CD8-positive, alpha-beta memory T cell (primary cell): Measurements from ENCODE around the gene DAP3. TPM values are rescaled to one million over a fixed set of nuclear protein-coding genes. Genes with fewer than 3 reads are reported as not detected.
"Not testable (repeated sequence)": the region's sequence is repeated elsewhere in the genome, so short reads cannot be mapped to it uniquely, and the experiment has no call there.

Experiments
- CTCF ChIA-PET: fragments of 350-600 bp; sonication (Branson Sonifier 250); formaldehyde crosslinking; loops from one replicate; lab custom pipeline; 2021; ENCODE audit warnings: antibody characterized with exemption; lab: Charles Lee
- POLR2A ChIA-PET: fragments of 350-600 bp; sonication (Branson Sonifier 250); formaldehyde crosslinking; loops from one replicate; lab custom pipeline; 2021; ENCODE audit warnings: antibody characterized with exemption; lab: Charles Lee
- DNase-seq, 5 donors: peaks; one replicate each; pipeline versions ENCODE4 v3.0.0 to v3.0.0-alpha.2; 2020 to 2022; ENCODE audit warnings: mixed read lengths in 1 of 5
- H3K27ac ChIP-seq: one replicate; pipeline ENCODE4 v1.7.0; 2013; ENCODE audit warnings: low read depth, mild to moderate bottlenecking, low read length, moderate library complexity
- H3K27me3 ChIP-seq: 2 replicates; pipeline ENCODE4 v1.7.0; 2013; ENCODE audit warnings: low read length, mild to moderate bottlenecking; ENCODE audit not compliant: insufficient read depth, poor library complexity, severe bottlenecking
- H3K36me3 ChIP-seq: 2 replicates; pipeline ENCODE4 v1.7.0; 2013; ENCODE audit warnings: mild to moderate bottlenecking, low read length, moderate library complexity; ENCODE audit not compliant: insufficient read depth
- H3K4me1 ChIP-seq: 2 replicates; pipeline ENCODE4 v1.7.0; 2013; ENCODE audit warnings: mild to moderate bottlenecking, low read length, moderate library complexity; ENCODE audit not compliant: insufficient read depth
- H3K4me3 ChIP-seq: 2 replicates; pipeline ENCODE4 v1.7.0; 2013; ENCODE audit warnings: mild to moderate bottlenecking, low read length
- H3K9me3 ChIP-seq: 2 replicates; pipeline ENCODE4 v1.7.0; 2013; ENCODE audit warnings: mild to moderate bottlenecking, low read length
- H3K27ac Mint-ChIP-seq, 8 donors: one replicate each; pipeline ENCODE4 v1.8.0; 2020 to 2021; ENCODE audit warnings: mixed read lengths in 8 of 8, mild to moderate bottlenecking in 6 of 8, inconsistent platforms in 3 of 8, moderate library complexity in 3 of 8
- H3K27me3 Mint-ChIP-seq, 2 donors: one replicate each; pipeline ENCODE4 v1.8.0; 2020 to 2021; ENCODE audit warnings: mixed read lengths in 2 of 2, mild to moderate bottlenecking in 1 of 2, moderate library complexity in 1 of 2
- H3K36me3 Mint-ChIP-seq, 3 donors: one replicate each; pipeline ENCODE4 v1.8.0; 2020 to 2021; ENCODE audit warnings: mixed read lengths in 3 of 3, inconsistent platforms in 1 of 3, mild to moderate bottlenecking in 1 of 3
- H3K4me1 Mint-ChIP-seq, 3 donors: one replicate each; pipeline ENCODE4 v1.8.0; 2020 to 2021; ENCODE audit warnings: mixed read lengths in 3 of 3, inconsistent platforms in 1 of 3, mild to moderate bottlenecking in 1 of 3
- H3K4me3 Mint-ChIP-seq, 7 donors: one replicate each; pipeline ENCODE4 v1.8.0; 2020 to 2021; ENCODE audit warnings: mixed read lengths in 7 of 7, mild to moderate bottlenecking in 6 of 7, moderate library complexity in 4 of 7, inconsistent platforms in 2 of 7
- H3K9me3 Mint-ChIP-seq, 5 donors: one replicate each; pipeline ENCODE4 v1.8.0; 2020 to 2022; ENCODE audit warnings: mixed read lengths in 5 of 5, mild to moderate bottlenecking in 3 of 5, moderate library complexity in 2 of 5, inconsistent platforms in 1 of 5
- polyA plus RNA-seq: library from polyadenylated mRNA; unstranded; fragments of 300-500 nt; fragmentation: Illumina TruSeq; gene quantifications from one replicate; pipeline ENCODE4 v1.2.3, GENCODE V29; 2021
- total RNA-seq, 2 experiments: library from RNA; stranded (reverse); gene quantifications; one replicate each; pipeline ENCODE4 v1.2.3, GENCODE V29; 2021

Gene DAP3
- total and polyA plus RNA-seq, 3 experiments from 2014 or later, result 96.7 to 160 (median 156) TPM

- no peaks in the 10 kb centered on the region for H3K9me3 Mint-ChIP-seq
- Histone ChIP-seq H3K36me3 (peaks cover 39% of the 10 kb centered on the region), H3K27me3 (no peaks in the 10 kb centered on the region), H3K4me3 (no peak overlapping the region), H3K27ac (no peak overlapping the region), H3K4me1 (no peaks in the 10 kb centered on the region), H3K9me3 (no peaks in the 10 kb centered on the region)
- H3K36me3 Mint-ChIP-seq, result peaks cover 3 to 81% (median 23%) of the 10 kb centered on the region in 3 donors
- H3K4me1 Mint-ChIP-seq, result no peaks in the 10 kb centered on the region
- H3K27me3 Mint-ChIP-seq, result no peaks in the 10 kb centered on the region
- peak overlapping the region in 1 of 8 donors; percentile 85 for H3K27ac Mint-ChIP-seq
- DNase-seq, result no peak
- POLR2A ChIA-PET, result no interaction called here
- H3K4me3 Mint-ChIP-seq, result no peak overlapping the region
- CTCF ChIA-PET, result no interaction called here
Measured at GRCh38 chr1:155669233-155670162, 19.4 kb upstream of the DAP3 start.

GRCh38 chr1:155671750-155672149, 17.1 kb upstream of the DAP3 start:
- no peaks in the 10 kb centered on the region for H3K9me3 Mint-ChIP-seq
- CTCF ChIA-PET, result no interaction called here
- Histone ChIP-seq H3K27me3 (no peaks in the 10 kb centered on the region), H3K4me3 (no peak overlapping the region), H3K9me3 (no peaks in the 10 kb centered on the region), H3K27ac (no peak overlapping the region), H3K36me3 (peaks cover 43% of the 10 kb centered on the region), H3K4me1 (no peaks in the 10 kb centered on the region)
- peaks cover 7 to 86% (median 27%) of the 10 kb centered on the region in 3 donors for H3K36me3 Mint-ChIP-seq
- H3K27ac Mint-ChIP-seq, result peak overlapping the region in 3 of 8 donors; percentile 15 to 33 (median 21)
- POLR2A ChIA-PET, result no interaction called here
- no peaks in the 10 kb centered on the region for H3K4me1 Mint-ChIP-seq
- no peaks in the 10 kb centered on the region for H3K27me3 Mint-ChIP-seq
- DNase-seq, result no peak
- no peak overlapping the region for H3K4me3 Mint-ChIP-seq

DNA sequence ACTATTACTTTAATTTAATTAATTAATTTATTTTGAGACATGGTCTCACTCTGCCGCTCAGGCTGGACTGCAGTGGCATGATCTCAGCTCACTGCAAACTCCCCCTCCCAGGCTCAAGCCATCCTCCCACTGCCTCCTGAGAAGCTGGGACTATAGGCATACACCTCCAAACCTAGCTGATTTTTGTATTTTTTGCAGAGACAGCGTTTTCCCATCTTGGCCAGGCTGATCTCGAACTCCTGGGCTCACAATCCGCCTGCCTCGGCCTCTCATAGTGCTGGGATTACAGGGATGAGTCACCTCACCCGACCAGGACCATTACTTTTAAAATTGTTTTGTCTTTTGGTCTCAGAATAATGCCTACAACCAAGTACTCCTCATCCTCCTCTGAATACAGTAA, 15.9 kb upstream of the DAP3 start:
- Histone ChIP-seq H3K27ac (no peak overlapping the region), H3K9me3 (no peaks in the 10 kb centered on the region), H3K36me3 (peaks cover 51% of the 10 kb centered on the region), H3K4me1 (no peaks in the 10 kb centered on the region), H3K27me3 (no peaks in the 10 kb centered on the region), H3K4me3 (no peak overlapping the region)
- Mint-ChIP-seq H3K4me3 (no peak overlapping the region), H3K9me3 (no peaks in the 10 kb centered on the region), H3K27ac (no peak overlapping the region), H3K36me3 (peaks cover 13 to 89% (median 25%) of the 10 kb centered on the region in 3 donors), H3K4me1 (no peaks in the 10 kb centered on the region), H3K27me3 (no peaks in the 10 kb centered on the region)
- POLR2A ChIA-PET, result no interaction called here
- CTCF ChIA-PET, result no interaction called here
- no peak for DNase-seq

- DNase-seq, result no peak
- ChIA-PET CTCF (no interaction called here), POLR2A (no interaction called here)
- Histone ChIP-seq H3K27me3 (no peaks in the 10 kb centered on the region), H3K9me3 (no peaks in the 10 kb centered on the region), H3K27ac (no peak overlapping the region), H3K4me3 (no peak overlapping the region), H3K36me3 (peaks cover 48% of the 10 kb centered on the region), H3K4me1 (no peaks in the 10 kb centered on the region)
- peak overlapping the region in 1 of 8 donors; percentile 37 for H3K27ac Mint-ChIP-seq
- peaks cover 17 to 28% (median 26%) of the 10 kb centered on the region in 3 donors for H3K4me1 Mint-ChIP-seq
- no peak overlapping the region for H3K4me3 Mint-ChIP-seq
- H3K9me3 Mint-ChIP-seq, result no peaks in the 10 kb centered on the region
- no peaks in the 10 kb centered on the region for H3K27me3 Mint-ChIP-seq
- peaks cover 13 to 79% (median 19%) of the 10 kb centered on the region in 3 donors for H3K36me3 Mint-ChIP-seq
Measured at GRCh38 chr1:155678027-155678426, 10.9 kb upstream of the DAP3 start.

DNA sequence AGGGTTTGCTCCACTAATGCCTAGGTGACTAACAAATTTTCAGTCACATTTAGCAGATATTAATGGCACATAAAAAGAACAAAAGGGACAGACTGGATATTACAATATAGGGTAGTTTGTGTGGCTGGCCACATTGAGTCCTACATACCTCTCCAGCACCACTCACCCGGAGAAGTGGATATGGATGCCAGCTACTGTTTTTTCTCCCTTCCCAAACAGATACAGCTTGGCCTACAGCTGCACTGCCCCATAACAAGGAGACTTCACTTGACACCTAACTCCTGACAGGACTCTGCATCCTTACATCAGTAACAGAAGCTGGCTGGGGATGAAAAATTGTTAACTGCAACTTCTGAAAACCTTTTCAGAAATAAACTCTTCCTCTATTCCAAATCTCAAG, 9.9 kb upstream of the DAP3 start:
- H3K36me3 Mint-ChIP-seq, result peaks cover 13 to 78% (median 19%) of the 10 kb centered on the region in 3 donors
- H3K9me3 Mint-ChIP-seq, H3K9me3 ChIP-seq, H3K4me1 ChIP-seq, H3K27me3 ChIP-seq, H3K27me3 Mint-ChIP-seq, CTCF ChIA-PET, H3K4me3 ChIP-seq, DNase-seq, H3K27ac ChIP-seq, H3K4me3 Mint-ChIP-seq, POLR2A ChIA-PET: not testable (repeated sequence)
- peak overlapping the region in 3 of 8 donors; percentile 19 to 54 (median 45) for H3K27ac Mint-ChIP-seq
- H3K4me1 Mint-ChIP-seq, result peaks cover 22 to 38% (median 33%) of the 10 kb centered on the region in 3 donors
- H3K36me3 ChIP-seq, result peaks cover 47% of the 10 kb centered on the region

DNA sequence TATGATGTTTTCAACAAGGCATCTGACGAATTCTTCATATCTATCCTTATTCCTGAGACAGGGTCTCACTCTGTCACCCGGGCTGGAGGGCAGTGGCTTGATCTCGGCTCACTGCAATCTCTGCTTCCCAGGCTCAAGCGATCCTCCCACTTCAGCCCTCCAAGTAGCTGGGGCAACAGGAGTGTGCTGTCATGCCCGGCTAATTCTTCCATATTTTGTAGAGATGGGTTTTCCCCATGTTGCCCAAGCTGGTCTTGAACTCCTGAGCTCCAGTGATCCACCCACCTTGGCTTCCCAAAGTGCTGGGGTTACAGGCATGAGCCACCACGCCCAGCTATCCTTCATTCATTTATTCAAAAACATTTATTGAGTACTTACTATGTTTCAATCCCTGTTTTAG, 8.4 kb upstream of the DAP3 start:
- Mint-ChIP-seq H3K36me3 (peaks cover 9 to 69% (median 16%) of the 10 kb centered on the region in 3 donors), H3K27ac (peak overlapping the region in 5 of 8 donors; percentile 41 to 68 (median 56)), H3K4me1 (peaks cover 36 to 53% (median 49%) of the 10 kb centered on the region in 3 donors), H3K4me3 (no peak overlapping the region), H3K9me3 (no peaks in the 10 kb centered on the region), H3K27me3 (no peaks in the 10 kb centered on the region)
- POLR2A ChIA-PET, result no interaction called here
- Histone ChIP-seq H3K4me1 (no peaks in the 10 kb centered on the region), H3K36me3 (peaks cover 36% of the 10 kb centered on the region), H3K27me3 (no peaks in the 10 kb centered on the region), H3K4me3 (no peak overlapping the region), H3K27ac (no peak overlapping the region), H3K9me3 (no peaks in the 10 kb centered on the region)
- CTCF ChIA-PET, result no interaction called here
- DNase-seq, result no peak

GRCh38 chr1:155681776-155682175, 7.1 kb upstream of the DAP3 start:
- ChIA-PET POLR2A (no interaction called here), CTCF (no interaction called here)
- H3K36me3 Mint-ChIP-seq, result peaks cover 6 to 63% (median 19%) of the 10 kb centered on the region in 3 donors
- Histone ChIP-seq H3K4me3 (no peak overlapping the region), H3K4me1 (peaks cover 5% of the 10 kb centered on the region), H3K27me3 (no peaks in the 10 kb centered on the region), H3K9me3 (no peaks in the 10 kb centered on the region), H3K27ac (no peak overlapping the region), H3K36me3 (peaks cover 30% of the 10 kb centered on the region)
- no peak overlapping the region for H3K4me3 Mint-ChIP-seq
- DNase-seq, result no peak
- peaks cover 46 to 65% (median 61%) of the 10 kb centered on the region in 3 donors for H3K4me1 Mint-ChIP-seq
- no peaks in the 10 kb centered on the region for H3K9me3 Mint-ChIP-seq
- no peaks in the 10 kb centered on the region for H3K27me3 Mint-ChIP-seq
- H3K27ac Mint-ChIP-seq, result peak overlapping the region in 4 of 8 donors; percentile 19 to 69 (median 22)

- CTCF ChIA-PET, H3K9me3 Mint-ChIP-seq, H3K9me3 ChIP-seq, DNase-seq, POLR2A ChIA-PET, H3K27me3 ChIP-seq, H3K27me3 Mint-ChIP-seq, H3K36me3 ChIP-seq: not testable (repeated sequence)
- H3K27ac Mint-ChIP-seq, result peak overlapping the region; percentile 95 to 100 (median 98)
- H3K36me3 Mint-ChIP-seq, result peaks cover 14 to 46% (median 20%) of the 10 kb centered on the region in 3 donors
- Histone ChIP-seq H3K4me1 (peaks cover 24% of the 10 kb centered on the region), H3K27ac (peak overlapping the region; percentile 93), H3K4me3 (peak overlapping the region; percentile 87)
- peak overlapping the region; percentile 96 to 100 (median 97) for H3K4me3 Mint-ChIP-seq
- H3K4me1 Mint-ChIP-seq, result peaks cover 60 to 76% (median 74%) of the 10 kb centered on the region in 3 donors
Measured at GRCh38 chr1:155687705-155688323, 1.1 kb upstream of the DAP3 start.
